Neural cell (in vitro differentiated cells): Measurements from ENCODE around the gene UBASH3A.

Experiments
- EP300 ChIP-seq: fragments of 450-650 bp; conservative IDR thresholded peaks from 2 replicates; pipeline ENCODE4 v1.6.1; 2014; ENCODE audit warnings: antibody characterized with exemption, mild to moderate bottlenecking, moderate library complexity; ENCODE audit not compliant: poor library complexity, severe bottlenecking
- EZH2 ChIP-seq: fragments of 200-600, 300-800 bp; shearing (Covaris generic), sonication (generic); IDR thresholded peaks from 2 replicates; pipeline ENCODE4 v1.6.1; 2014; ENCODE audit warnings: antibody characterized with exemption, low read length, borderline replicate concordance, mild to moderate bottlenecking; ENCODE audit not compliant: insufficient read depth, poor library complexity, severe bottlenecking
- MXI1 ChIP-seq: fragments of 450-650 bp; conservative IDR thresholded peaks from 2 replicates; pipeline ENCODE4 v1.6.1; 2014; ENCODE audit warnings: antibody characterized with exemption, mild to moderate bottlenecking; ENCODE audit not compliant: poor library complexity, severe bottlenecking
- POLR2AphosphoS5 ChIP-seq: IDR thresholded peaks from 2 replicates; pipeline ENCODE4 v1.6.1; 2012
- RAD21 ChIP-seq: fragments of 450-650 bp; conservative IDR thresholded peaks from 2 replicates; pipeline ENCODE4 v1.6.1; 2014; ENCODE audit warnings: antibody characterized with exemption, mild to moderate bottlenecking, moderate library complexity
- TAF1 ChIP-seq: IDR thresholded peaks from 2 replicates; pipeline ENCODE4 v1.6.1; 2012; ENCODE audit warnings: low read depth
- TF ChIP-seq, protein P1 (sequence below): fragments of 450-650 bp; IDR thresholded peaks from 2 replicates; pipeline ENCODE4 v1.5.1; 2014; ENCODE audit warnings: antibody characterized with exemption, mild to moderate bottlenecking, moderate library complexity; ENCODE audit not compliant: poor library complexity, severe bottlenecking

DNA sequence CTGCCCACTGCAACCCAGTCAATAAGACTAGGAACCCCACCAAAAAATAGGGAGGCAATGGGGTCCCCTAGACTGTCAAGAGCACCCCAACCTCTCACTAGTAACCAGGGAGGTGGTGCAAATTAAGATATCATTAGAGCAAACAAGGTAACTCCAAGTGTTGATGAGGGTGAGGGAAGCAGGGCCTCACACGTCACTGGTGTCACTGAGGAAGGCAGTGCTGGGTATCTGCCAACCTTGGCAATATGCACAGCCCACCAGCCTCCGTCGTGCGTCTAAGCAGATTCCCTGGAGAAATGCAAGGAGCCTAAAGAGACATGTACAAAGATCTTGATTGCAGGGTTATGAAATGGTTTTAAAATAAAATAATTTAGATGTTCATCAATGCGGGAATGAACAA lies 3.8 kb downstream of the UBASH3A start:
- TF ChIP-seq POLR2AphosphoS5 (no peak), MXI1 (no peak), TAF1 (no peak), EZH2 (no peak), RAD21 (no peak), EP300 (no peak)
- TF ChIP-seq, protein P1, sequence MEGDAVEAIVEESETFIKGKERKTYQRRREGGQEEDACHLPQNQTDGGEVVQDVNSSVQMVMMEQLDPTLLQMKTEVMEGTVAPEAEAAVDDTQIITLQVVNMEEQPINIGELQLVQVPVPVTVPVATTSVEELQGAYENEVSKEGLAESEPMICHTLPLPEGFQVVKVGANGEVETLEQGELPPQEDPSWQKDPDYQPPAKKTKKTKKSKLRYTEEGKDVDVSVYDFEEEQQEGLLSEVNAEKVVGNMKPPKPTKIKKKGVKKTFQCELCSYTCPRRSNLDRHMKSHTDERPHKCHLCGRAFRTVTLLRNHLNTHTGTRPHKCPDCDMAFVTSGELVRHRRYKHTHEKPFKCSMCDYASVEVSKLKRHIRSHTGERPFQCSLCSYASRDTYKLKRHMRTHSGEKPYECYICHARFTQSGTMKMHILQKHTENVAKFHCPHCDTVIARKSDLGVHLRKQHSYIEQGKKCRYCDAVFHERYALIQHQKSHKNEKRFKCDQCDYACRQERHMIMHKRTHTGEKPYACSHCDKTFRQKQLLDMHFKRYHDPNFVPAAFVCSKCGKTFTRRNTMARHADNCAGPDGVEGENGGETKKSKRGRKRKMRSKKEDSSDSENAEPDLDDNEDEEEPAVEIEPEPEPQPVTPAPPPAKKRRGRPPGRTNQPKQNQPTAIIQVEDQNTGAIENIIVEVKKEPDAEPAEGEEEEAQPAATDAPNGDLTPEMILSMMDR, result no peak
